ENCODE measurements around the gene UBE2S. TPM values are rescaled to one million over a fixed set of nuclear protein-coding genes. Genes with fewer than 3 reads are reported as not detected.
A peak's percentile ranks its signal among the peaks of the same experiment; 100 is the strongest.
"Not testable (repeated sequence)": the region's sequence is repeated elsewhere in the genome, so short reads cannot be mapped to it uniquely, and the experiment has no call there.

UBE2S gene
- polyA plus RNA-seq, 1 donor from 2014 or later: 119 TPM

GRCh38 chr19:55451965-55452748, 44.6 kb upstream of the UBE2S start:
- peak overlapping the region; percentile 86 for H3K4me2 ChIP-seq (ENCODE audit: low read length)
- no peaks in the 10 kb centered on the region for H3F3A ChIP-seq (ENCODE audit: insufficient read depth, low read length, poor library complexity, severe bottlenecking)
- peak overlapping the region; percentile 93 for H3K9ac ChIP-seq (ENCODE audit: low read length)
- no peaks in the 10 kb centered on the region for H3K9me2 ChIP-seq (ENCODE audit: insufficient read depth, low read length)
- H4K20me1 ChIP-seq (ENCODE audit: insufficient read depth): no peaks in the 10 kb centered on the region
- no peak overlapping the region for H2AFZ ChIP-seq (ENCODE audit: low read depth, low read length)
- H3K36me3 ChIP-seq (ENCODE audit: insufficient read depth, low read length): no peaks in the 10 kb centered on the region
- no peaks in the 10 kb centered on the region for H3K79me2 ChIP-seq (replicated peaks; ENCODE audit: insufficient read depth, low read length)
- H3K27ac ChIP-seq (ENCODE audit: low read length): peak overlapping the region; percentile 81
- TF ChIP-seq MXI1 (conservative IDR thresholded peaks at IDR 0.05; ENCODE audit: poor library complexity, severe bottlenecking): peak; percentile 90
- peak; percentile 30 for TF ChIP-seq SMC3 (conservative IDR thresholded peaks at IDR 0.05; ENCODE audit: poor library complexity)
- TF ChIP-seq RAD21 (conservative IDR thresholded peaks at IDR 0.05): no peak
- peak; percentile 15 for TF ChIP-seq TAF1 (IDR thresholded peaks at IDR 0.05; ENCODE audit: low read depth)
- no peaks in the 10 kb centered on the region for H3K9me3 ChIP-seq (ENCODE audit: low read length)
- peaks cover 3% of the 10 kb centered on the region for H3K27me3 ChIP-seq (ENCODE audit: insufficient read depth, low read depth, low read length)
- H3K4me3 ChIP-seq (ENCODE audit: low read length): peak overlapping the region; percentile 99

GRCh38 chr19:55451163-55451964, 43.8 kb upstream of the UBE2S start:
- H3F3A ChIP-seq (ENCODE audit: insufficient read depth, low read length, poor library complexity, severe bottlenecking): no peaks in the 10 kb centered on the region
- peak overlapping the region; percentile 99 for H3K4me3 ChIP-seq (ENCODE audit: low read length)
- peak overlapping the region; percentile 48 for H3K4me2 ChIP-seq (ENCODE audit: low read length)
- H4K20me1 ChIP-seq (ENCODE audit: insufficient read depth): no peaks in the 10 kb centered on the region
- H3K27me3 ChIP-seq (ENCODE audit: insufficient read depth, low read depth, low read length): peaks cover 3% of the 10 kb centered on the region
- peak overlapping the region; percentile 93 for H3K9ac ChIP-seq (ENCODE audit: low read length)
- no peak for TF ChIP-seq RAD21 (conservative IDR thresholded peaks at IDR 0.05)
- no peak for TF ChIP-seq TAF1 (IDR thresholded peaks at IDR 0.05; ENCODE audit: low read depth)
- no peak for TF ChIP-seq POLR2AphosphoS5 (IDR thresholded peaks at IDR 0.05)
- no peak for TF ChIP-seq MXI1 (conservative IDR thresholded peaks at IDR 0.05; ENCODE audit: poor library complexity, severe bottlenecking)
- no peak for TF ChIP-seq SMC3 (conservative IDR thresholded peaks at IDR 0.05; ENCODE audit: poor library complexity)
- H3K27ac ChIP-seq (ENCODE audit: low read length): peak overlapping the region; percentile 81
- no peaks in the 10 kb centered on the region for H3K9me3 ChIP-seq (ENCODE audit: low read length)
- no peaks in the 10 kb centered on the region for H3K36me3 ChIP-seq (ENCODE audit: insufficient read depth, low read length)
- peak overlapping the region; percentile 45 for H2AFZ ChIP-seq (ENCODE audit: low read depth, low read length)
- no peaks in the 10 kb centered on the region for H3K9me2 ChIP-seq (ENCODE audit: insufficient read depth, low read length)
- no peaks in the 10 kb centered on the region for H3K79me2 ChIP-seq (replicated peaks; ENCODE audit: insufficient read depth, low read length)

GRCh38 chr19:55449469-55449868, 41.9 kb upstream of the UBE2S start:
- Histone ChIP-seq H3K9me3 (ENCODE audit: low read length) (no peaks in the 10 kb centered on the region), H3F3A (ENCODE audit: insufficient read depth, low read length, poor library complexity, severe bottlenecking) (no peaks in the 10 kb centered on the region), H3K79me2 (replicated peaks; ENCODE audit: insufficient read depth, low read length) (no peaks in the 10 kb centered on the region), H3K27me3 (ENCODE audit: insufficient read depth, low read depth, low read length) (peaks cover 13% of the 10 kb centered on the region), H3K4me3 (ENCODE audit: low read length) (peak overlapping the region; percentile 61), H4K20me1 (ENCODE audit: insufficient read depth) (no peaks in the 10 kb centered on the region), H3K9me2 (ENCODE audit: insufficient read depth, low read length) (no peaks in the 10 kb centered on the region), H2AFZ (ENCODE audit: low read depth, low read length) (no peak overlapping the region), H3K4me2 (ENCODE audit: low read length) (no peak overlapping the region), H3K9ac (ENCODE audit: low read length) (peak overlapping the region; percentile 44), H3K27ac (ENCODE audit: low read length) (no peak overlapping the region), H3K36me3 (ENCODE audit: insufficient read depth, low read length) (no peaks in the 10 kb centered on the region)
- TF ChIP-seq POLR2AphosphoS5 (IDR thresholded peaks at IDR 0.05) (no peak), MXI1 (conservative IDR thresholded peaks at IDR 0.05; ENCODE audit: poor library complexity, severe bottlenecking) (peak; percentile 13), EZH2 (IDR thresholded peaks at IDR 0.05; ENCODE audit: borderline replicate concordance, insufficient read depth, low read length, poor library complexity, severe bottlenecking) (no peak), TAF1 (IDR thresholded peaks at IDR 0.05; ENCODE audit: low read depth) (no peak), SMC3 (conservative IDR thresholded peaks at IDR 0.05; ENCODE audit: poor library complexity) (no peak), CTCF (IDR thresholded peaks at IDR 0.05; ENCODE audit: poor library complexity, severe bottlenecking) (no peak)

GRCh38 chr19:55448175-55448490, 40.5 kb upstream of the UBE2S start:
- H3K4me3 ChIP-seq (ENCODE audit: low read length): not testable (repeated sequence)

More at GRCh38 chr19:55448175-55448490, 40.5 kb upstream of the UBE2S start:
- H3K27ac ChIP-seq (ENCODE audit: low read length); H3K4me2 ChIP-seq (ENCODE audit: low read length); H3F3A ChIP-seq (ENCODE audit: insufficient read depth, low read length, poor library complexity, severe bottlenecking); H3K9me3 ChIP-seq (ENCODE audit: low read length); H3K36me3 ChIP-seq (ENCODE audit: insufficient read depth, low read length); H2AFZ ChIP-seq (ENCODE audit: low read depth, low read length); H3K9me2 ChIP-seq (ENCODE audit: insufficient read depth, low read length); H3K9ac ChIP-seq (ENCODE audit: low read length); H3K79me2 ChIP-seq (replicated peaks; ENCODE audit: insufficient read depth, low read length); H4K20me1 ChIP-seq (ENCODE audit: insufficient read depth): not testable (repeated sequence)
- H3K27me3 ChIP-seq (ENCODE audit: insufficient read depth, low read depth, low read length): peaks cover 27% of the 10 kb centered on the region
